GM21723 (cell line): ENCODE results near the gene SCNN1A.

ENCODE experiments used
- ATAC-seq: cut with Tn5 transposase; IDR thresholded peaks from one replicate; pipeline ENCODE4 v1.9.1; 2021; ENCODE audit warnings: mild to moderate bottlenecking, moderate library complexity; ENCODE audit not compliant: unreplicated experiment

Gene SCNN1A

GRCh38 chr12:6384499-6385436 lies 9.4 kb upstream of the SCNN1A start:
- no peak for ATAC-seq

DNA sequence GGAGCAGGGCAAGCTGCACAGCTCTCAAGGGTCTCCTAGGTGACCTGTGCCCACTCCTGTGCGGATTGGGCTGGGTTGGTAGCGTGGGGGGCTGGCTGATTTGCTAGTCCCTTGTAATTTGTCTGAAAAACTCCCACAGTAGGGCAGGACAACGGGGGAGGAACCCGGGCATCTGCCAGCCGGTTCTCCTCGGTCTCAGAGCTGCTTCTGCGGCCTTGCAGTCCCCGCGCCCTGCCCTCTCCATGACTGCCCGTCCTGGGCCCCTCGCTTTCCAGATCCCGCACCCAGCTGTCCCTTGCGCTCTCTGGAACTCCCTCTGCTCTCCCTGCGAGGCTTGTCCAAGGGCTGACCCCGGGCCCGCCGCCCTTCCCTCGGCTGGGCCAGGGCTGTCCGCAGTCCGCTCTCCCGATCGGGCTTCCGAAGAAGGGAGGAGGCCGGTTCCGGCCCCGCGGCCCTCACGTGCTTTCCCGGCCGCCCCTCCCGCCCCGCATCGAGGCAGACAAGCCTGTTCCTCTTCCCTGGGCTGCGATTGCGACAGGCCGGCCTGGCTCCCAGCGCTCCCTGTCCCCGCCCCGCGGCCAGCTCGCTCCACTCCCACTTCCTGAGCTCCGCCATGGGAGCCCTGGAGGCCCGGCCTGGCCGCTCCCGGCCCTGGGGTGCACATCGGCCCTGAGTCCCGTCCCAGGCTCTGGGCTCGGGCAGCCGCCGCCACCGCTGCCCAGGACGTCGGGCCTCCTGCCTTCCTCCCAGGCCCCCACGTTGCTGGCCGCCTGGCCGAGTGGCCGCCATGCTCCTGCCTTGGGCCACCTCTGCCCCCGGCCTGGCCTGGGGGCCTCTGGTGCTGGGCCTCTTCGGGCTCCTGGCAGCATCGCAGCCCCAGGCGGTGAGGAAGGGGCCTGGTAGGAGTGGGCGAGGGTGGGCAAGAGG lies 8.5 kb upstream of the SCNN1A start, which contains the start of gene LTBR:
Gene LTBR (plus strand): TSS at position 591 of the 927 bp plus-strand sequence. CDS start 197 bp downstream, at position 788.
- ATAC-seq: no peak

GRCh38 chr12:6382982-6383381 lies 7.6 kb upstream of the SCNN1A start:
- ATAC-seq: no peak

- no peak for ATAC-seq
Observed at GRCh38 chr12:6382371-6382770, 7.0 kb upstream of the SCNN1A start.

DNA sequence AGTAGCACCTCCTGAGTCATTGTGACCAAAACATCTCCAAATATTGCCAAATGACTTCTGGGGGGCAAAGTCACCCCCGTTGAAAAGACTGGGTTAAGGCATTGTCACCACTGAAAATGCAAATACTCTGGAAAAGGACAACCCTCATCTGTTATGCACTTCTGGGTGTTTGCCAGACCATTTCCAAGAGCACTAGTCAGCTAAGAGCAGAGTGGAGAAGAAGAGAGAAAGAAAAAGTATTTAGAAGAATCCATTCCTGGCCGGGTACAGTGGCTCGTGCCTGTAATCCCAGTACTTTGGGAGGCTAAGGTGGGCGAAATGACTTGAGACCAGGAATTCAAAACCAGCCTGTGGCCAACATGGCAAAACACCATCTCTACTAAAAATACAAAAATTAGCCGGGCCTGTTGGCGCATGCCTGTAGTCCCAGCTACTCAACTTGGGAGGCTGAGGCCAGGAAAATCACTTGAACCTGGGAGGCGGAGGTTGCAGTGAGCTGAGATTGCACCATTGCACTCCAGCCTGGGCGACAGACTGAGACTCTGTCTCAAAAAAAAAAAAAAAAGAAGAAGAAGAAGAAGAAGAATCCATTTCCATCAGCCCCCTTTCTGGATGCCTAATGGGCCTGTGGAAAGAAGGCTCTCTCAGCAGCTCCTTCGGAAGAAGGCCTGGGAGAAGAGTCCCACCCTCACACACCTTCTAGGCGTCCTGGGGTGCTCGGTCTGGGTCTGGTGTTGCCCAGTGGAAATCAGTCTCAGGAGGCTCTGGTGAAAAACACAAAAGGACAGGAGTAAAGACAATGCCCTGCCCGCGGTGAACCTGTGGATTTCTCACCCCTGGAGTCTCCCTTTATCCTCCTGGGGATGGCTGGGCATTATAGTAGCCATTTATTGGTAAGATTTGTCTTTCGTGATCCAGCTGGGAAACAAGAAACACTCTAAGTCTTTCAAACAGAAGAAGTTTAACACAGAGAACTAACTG lies 5.1 kb upstream of the SCNN1A start:
- no peak for ATAC-seq

DNA sequence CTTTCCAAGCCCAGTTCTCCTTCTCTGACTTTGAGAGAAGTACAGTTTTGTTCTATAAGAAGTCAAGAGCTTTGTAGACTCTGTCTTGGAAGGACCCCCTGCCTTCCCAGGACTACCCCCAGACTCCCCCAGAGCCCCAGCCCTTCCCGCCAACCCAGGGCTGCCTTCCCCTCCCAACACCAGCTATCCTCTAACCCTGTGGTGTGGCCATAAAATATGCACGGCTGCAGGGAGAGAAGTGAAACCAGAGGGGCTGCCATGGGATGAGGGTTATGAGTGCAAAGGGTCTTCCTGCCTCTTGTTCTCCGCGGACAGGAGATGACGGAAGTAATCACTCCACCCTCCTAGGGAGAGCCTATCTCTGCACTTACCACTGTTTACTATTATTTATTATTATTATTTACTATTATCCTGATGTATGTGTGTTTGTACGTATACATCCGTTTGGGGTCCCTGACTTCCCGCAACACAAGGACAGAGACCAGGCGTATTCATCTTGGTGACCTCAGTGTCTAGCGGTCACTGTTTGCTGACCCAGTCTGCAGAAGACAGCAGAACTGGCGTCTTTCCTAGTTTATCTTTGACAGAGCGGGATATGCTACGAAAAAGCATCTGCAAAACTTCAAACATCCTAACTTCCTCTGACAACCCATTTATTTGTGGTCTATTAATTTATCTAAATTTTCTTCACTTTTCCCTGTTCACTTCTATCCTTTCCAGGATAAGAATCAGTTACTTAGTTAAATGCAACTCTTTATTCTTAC lies 3.5 kb upstream of the SCNN1A start:
- no peak for ATAC-seq

DNA sequence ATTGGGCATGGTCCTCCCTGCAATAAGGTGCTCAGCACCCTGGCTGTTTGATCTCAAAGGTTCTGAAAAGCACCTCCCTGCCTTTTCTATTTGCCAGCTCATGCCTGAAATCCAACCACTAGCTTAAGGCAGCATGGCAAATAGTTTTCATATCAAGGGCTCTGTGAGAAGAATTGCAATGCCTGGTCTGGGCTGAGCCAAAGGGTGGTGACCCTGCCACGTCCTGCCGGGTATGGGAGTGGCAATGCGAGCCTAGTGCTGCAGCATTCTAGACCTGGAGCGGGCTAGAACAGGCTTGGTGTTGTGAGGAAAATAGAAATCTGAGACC lies 2.3 kb upstream of the SCNN1A start:
- no peak for ATAC-seq

- no peak for ATAC-seq
Observed at GRCh38 chr12:6376870-6377666, 1.7 kb upstream of the SCNN1A start.

GRCh38 chr12:6376079-6376869 lies 911 bp upstream of the SCNN1A start:
- ATAC-seq: no peak

DNA sequence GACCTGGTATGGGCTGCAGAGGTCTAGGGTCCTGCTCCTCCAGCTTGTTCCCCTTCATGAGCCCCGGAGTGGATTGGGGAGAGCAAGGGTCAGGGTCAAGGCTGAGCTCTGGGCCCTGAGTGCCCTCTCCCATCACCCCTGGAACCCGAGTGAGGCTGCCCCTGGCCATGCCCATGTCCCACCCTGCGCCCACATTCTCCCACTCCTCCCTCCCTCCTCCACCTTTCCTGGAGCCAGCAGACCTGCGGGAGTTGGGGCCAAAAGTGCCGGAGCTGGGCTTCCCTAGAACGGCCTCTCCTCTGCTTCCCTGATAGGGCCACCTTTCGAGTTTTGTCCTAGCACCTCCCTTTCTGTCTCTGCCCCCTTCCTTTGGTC lies 590 bp downstream of the SCNN1A start:
- no peak for ATAC-seq

GRCh38 chr12:6374028-6374785 lies 1.2 kb downstream of the SCNN1A start:
- ATAC-seq: no peak

DNA sequence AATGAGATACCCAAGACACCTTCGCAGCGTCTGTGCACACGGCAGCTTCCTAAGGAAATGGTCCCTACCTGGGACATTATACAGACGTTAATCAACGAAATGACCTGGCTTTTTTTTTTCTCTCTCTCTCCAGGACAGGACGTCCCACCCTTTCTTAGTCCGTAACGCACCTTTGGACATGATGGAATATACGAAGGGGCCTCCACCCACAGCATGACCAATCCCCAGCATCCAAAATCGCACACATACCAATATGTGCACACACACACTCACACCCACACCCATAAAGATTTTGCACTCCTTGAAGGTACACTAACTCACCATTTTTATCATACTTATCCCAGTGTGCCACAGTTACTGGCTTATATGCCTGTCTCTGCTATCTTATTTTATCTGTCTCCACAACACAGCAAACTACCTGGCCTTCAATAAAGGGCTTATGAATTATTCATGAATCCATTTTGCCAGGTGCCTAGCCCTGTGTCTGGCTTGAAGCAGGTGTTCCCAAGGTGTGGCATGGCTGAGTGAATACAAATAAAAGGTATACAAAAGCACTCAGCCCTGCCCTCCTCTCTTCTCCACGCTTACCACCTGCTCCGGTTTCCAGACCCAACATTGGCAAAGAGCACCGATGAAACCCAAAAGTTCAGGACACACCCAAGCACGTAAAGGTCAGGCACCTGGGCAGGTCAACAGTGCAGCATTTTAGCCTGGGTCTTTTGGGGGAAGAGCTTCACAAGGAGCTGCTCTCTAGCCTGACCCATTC lies 2.2 kb downstream of the SCNN1A start:
- no peak for ATAC-seq

DNA sequence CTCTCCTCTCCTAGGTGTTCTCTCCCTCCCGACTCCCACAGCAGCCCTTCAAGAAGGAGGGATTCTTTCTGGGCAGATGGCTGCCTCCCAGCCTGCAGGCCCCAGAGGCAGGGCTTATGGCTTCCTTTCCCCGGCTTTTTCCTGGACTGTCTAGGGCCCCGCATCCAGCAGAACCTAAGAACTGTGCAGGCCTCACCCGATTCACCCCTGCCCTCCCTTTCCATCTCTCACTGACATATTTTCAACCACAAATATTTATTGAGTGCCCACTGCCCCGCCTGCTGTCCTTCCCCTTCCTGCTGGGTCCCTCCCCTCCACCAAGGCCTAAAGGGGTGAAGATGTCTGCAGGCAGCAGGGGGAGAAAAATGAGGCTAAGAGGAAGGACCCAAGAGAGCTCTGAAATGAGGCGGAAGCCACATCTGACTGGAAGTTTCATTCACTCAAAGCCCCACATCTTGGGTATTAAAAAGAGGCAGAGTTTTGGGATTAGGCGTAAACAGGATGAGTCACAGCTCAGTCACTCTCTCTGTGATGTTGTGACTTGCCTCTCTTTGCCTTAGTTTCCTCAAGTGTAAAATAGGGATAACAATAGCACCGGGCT lies 2.9 kb downstream of the SCNN1A start:
- no peak for ATAC-seq

DNA sequence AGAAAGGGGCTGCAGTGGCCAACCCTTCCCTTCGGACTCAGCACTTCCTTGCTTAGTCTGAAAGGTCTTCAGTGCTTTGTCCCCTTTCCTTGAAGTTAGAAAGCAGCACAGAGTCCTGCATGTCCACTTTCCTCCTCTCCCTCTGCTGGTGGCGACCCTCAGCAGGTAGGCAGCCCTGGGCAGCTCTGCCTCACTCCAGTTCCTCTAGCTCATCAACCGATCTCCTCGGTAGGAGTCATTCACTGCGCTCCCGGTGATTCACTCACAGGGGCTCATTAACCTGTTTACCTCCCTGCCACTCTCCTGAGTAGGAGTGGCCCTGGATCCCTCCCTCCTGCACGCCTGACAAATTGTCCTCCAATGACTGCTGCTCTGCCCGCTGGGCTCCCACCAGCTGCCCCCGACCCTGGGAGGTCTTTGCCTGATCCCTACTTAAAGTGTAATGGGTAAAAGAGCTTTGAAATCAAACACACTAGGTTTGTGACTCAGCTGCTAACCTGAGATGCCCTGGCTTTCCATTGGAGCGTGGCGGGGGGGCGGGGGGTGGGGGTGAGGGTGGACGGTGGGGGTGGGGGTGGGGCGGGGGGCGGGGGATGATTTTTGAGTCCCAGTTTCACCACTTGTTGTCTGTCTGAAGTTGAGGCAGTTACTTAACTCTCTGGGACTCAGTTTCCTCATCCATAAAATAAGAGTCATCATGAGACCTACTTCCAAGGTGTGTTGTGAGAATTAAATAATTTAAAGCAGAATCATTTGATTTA lies 4.2 kb downstream of the SCNN1A start:
- no peak for ATAC-seq

GRCh38 chr12:6370576-6370935 lies 4.8 kb downstream of the SCNN1A start:
- no peak for ATAC-seq
